Hepatocyte (in vitro differentiated cells): Measurements from ENCODE around the gene SHROOM3. TPM values are rescaled to one million over a fixed set of nuclear protein-coding genes. Genes with fewer than 3 reads are reported as not detected.
A peak's percentile ranks its signal among the peaks of the same experiment; 100 is the strongest.

Experiments
- DNase-seq: peaks from one replicate; pipeline ENCODE4 v3.0.0-alpha.2; 2016; ENCODE audit warnings: low spot score
- H2AFZ ChIP-seq: fragments of 200-600 bp; sonication (generic); 2 replicates; pipeline ENCODE4 v1.6.0; 2016; ENCODE audit warnings: antibody characterized with exemption, mild to moderate bottlenecking
- H3K27ac ChIP-seq: fragments of 200-600 bp; sonication (generic); 2 replicates; pipeline ENCODE4 v1.5.1; 2016; ENCODE audit warnings: mild to moderate bottlenecking
- H3K27me3 ChIP-seq: fragments of 200-600 bp; sonication (generic); 2 replicates; pipeline ENCODE4 v1.6.1; 2016
- H3K36me3 ChIP-seq: fragments of 200-600 bp; sonication (generic); replicated peaks from 2 replicates; pipeline ENCODE4 v1.5.1; 2016; ENCODE audit warnings: low read depth; ENCODE audit not compliant: insufficient read depth
- H3K4me1 ChIP-seq: fragments of 200-600 bp; sonication (generic); 2 replicates; pipeline ENCODE4 v1.5.1; 2016; ENCODE audit warnings: mild to moderate bottlenecking, moderate library complexity; ENCODE audit not compliant: insufficient read depth
- H3K4me2 ChIP-seq: fragments of 200-600 bp; sonication (generic); 2 replicates; pipeline ENCODE4 v1.6.0; 2016
- H3K4me3 ChIP-seq: fragments of 200-600 bp; sonication (generic); 2 replicates; pipeline ENCODE4 v1.5.1; 2016; ENCODE audit warnings: mild to moderate bottlenecking
- H3K79me2 ChIP-seq: fragments of 200-600 bp; sonication (generic); 2 replicates; pipeline ENCODE4 v1.6.0; 2017; ENCODE audit warnings: mild to moderate bottlenecking
- H3K9me2 ChIP-seq: fragments of 200-600 bp; sonication (generic); replicated peaks from 2 replicates; pipeline ENCODE4 v1.6.0; 2017; ENCODE audit warnings: mild to moderate bottlenecking; ENCODE audit not compliant: insufficient read depth
- H3K9me3 ChIP-seq: fragments of 200-600 bp; sonication (generic); 2 replicates; pipeline ENCODE4 v1.5.1; 2016; ENCODE audit warnings: low read depth, mild to moderate bottlenecking
- H4K20me1 ChIP-seq: fragments of 200-600 bp; sonication (generic); 2 replicates; pipeline ENCODE4 v1.6.0; 2016; ENCODE audit warnings: mild to moderate bottlenecking; ENCODE audit not compliant: insufficient read depth, poor library complexity, severe bottlenecking
- CTCF ChIP-seq: fragments of 200-600 bp; sonication (generic); IDR thresholded peaks from 2 replicates; pipeline ENCODE4 v1.5.1; 2016; ENCODE audit warnings: antibody characterized with exemption, mild to moderate bottlenecking; ENCODE audit not compliant: poor library complexity
- EZH2 ChIP-seq: fragments of 200-600 bp; sonication (generic); IDR thresholded peaks from 2 replicates; pipeline ENCODE4 v1.6.1; 2016; ENCODE audit warnings: antibody characterized with exemption, mild to moderate bottlenecking, borderline replicate concordance
- EZH2phosphoT487 ChIP-seq: fragments of 200-600 bp; sonication (generic); IDR thresholded peaks from one replicate; pipeline ENCODE4 v1.6.1; 2018; ENCODE audit warnings: antibody characterized with exemption, mild to moderate bottlenecking, low read depth, moderate library complexity; ENCODE audit not compliant: unreplicated experiment, severe bottlenecking
- WGBS: methylation state at CpG from one replicate; pipeline ENCODE4 v1.1.6; 2016; ENCODE audit warnings: low lambda C conversion rate; ENCODE audit errors: missing lambda C conversion rate; 5-methylcytosine and 5-hydroxymethylcytosine counted together
- polyA plus RNA-seq: library from polyadenylated mRNA; unstranded; fragments of >200 nt; fragmentation: Nextera tagmentation; extraction: Ambion mirVana; gene quantifications from 2 replicates; pipeline ENCODE4 v1.2.1, GENCODE V29; 2016
- total RNA-seq: library from RNA; depleted of rRNA; stranded (reverse); fragments of >200 nt; gene quantifications from 2 replicates; pipeline ENCODE4 v1.2.3, GENCODE V29; 2014

SHROOM3 gene
- total and polyA plus RNA-seq, 2 experiments from 2014 or later = 35.0 to 63.1 TPM

GRCh38 chr4:76680952-76681351, 245.9 kb downstream of the SHROOM3 start:
- no peak for DNase-seq
- H3K27ac ChIP-seq = no peak overlapping the region
- no peaks in the 10 kb centered on the region for H3K9me3 ChIP-seq
- no peaks in the 10 kb centered on the region for H3K9me2 ChIP-seq
- TF ChIP-seq CTCF = no peak
- TF ChIP-seq EZH2 = no peak
- no peak for TF ChIP-seq EZH2phosphoT487
- H3K27me3 ChIP-seq = no peaks in the 10 kb centered on the region
- H3K79me2 ChIP-seq = peaks cover 31% of the 10 kb centered on the region
- no peaks in the 10 kb centered on the region for H4K20me1 ChIP-seq
- no peak overlapping the region for H3K4me2 ChIP-seq
- H3K36me3 ChIP-seq = no peaks in the 10 kb centered on the region
- H2AFZ ChIP-seq = no peak overlapping the region
- H3K4me3 ChIP-seq = no peak overlapping the region
- peaks cover 19% of the 10 kb centered on the region for H3K4me1 ChIP-seq

GRCh38 chr4:76681996-76682395, 247.0 kb downstream of the SHROOM3 start:
- Histone ChIP-seq H3K4me3 (no peak overlapping the region), H3K4me2 (no peak overlapping the region), H3K27me3 (no peaks in the 10 kb centered on the region), H3K27ac (peak overlapping the region; percentile 58), H2AFZ (no peak overlapping the region), H3K36me3 (no peaks in the 10 kb centered on the region), H3K79me2 (peaks cover 37% of the 10 kb centered on the region), H4K20me1 (no peaks in the 10 kb centered on the region), H3K9me2 (no peaks in the 10 kb centered on the region), H3K4me1 (peaks cover 17% of the 10 kb centered on the region), H3K9me3 (no peaks in the 10 kb centered on the region)
- DNase-seq = no peak
- 68% methylated on average over 1 of the region's 1 CpG for WGBS
- no peak for TF ChIP-seq EZH2phosphoT487
- TF ChIP-seq EZH2 = no peak
- no peak for TF ChIP-seq CTCF

- Histone ChIP-seq H3K27ac (peak overlapping the region; percentile 63), H2AFZ (no peak overlapping the region), H3K9me3 (no peaks in the 10 kb centered on the region), H3K79me2 (peaks cover 37% of the 10 kb centered on the region), H3K4me3 (no peak overlapping the region), H3K9me2 (no peaks in the 10 kb centered on the region), H3K27me3 (no peaks in the 10 kb centered on the region), H4K20me1 (no peaks in the 10 kb centered on the region), H3K4me2 (peak overlapping the region; percentile 23), H3K36me3 (no peaks in the 10 kb centered on the region), H3K4me1 (peaks cover 10% of the 10 kb centered on the region)
- WGBS = 68% methylated on average over 3 of the region's 3 CpGs
- DNase-seq = no peak
- no peak for TF ChIP-seq CTCF
- TF ChIP-seq EZH2 = no peak
- TF ChIP-seq EZH2phosphoT487 = no peak
Observed at GRCh38 chr4:76683144-76683543, 248.1 kb downstream of the SHROOM3 start.

GRCh38 chr4:76687746-76688448, 252.9 kb downstream of the SHROOM3 start:
- H2AFZ ChIP-seq = no peak overlapping the region
- TF ChIP-seq EZH2 (no peak), EZH2phosphoT487 (no peak), CTCF (no peak)
- peaks cover 28% of the 10 kb centered on the region for H3K4me1 ChIP-seq
- DNase-seq = no peak
- H3K4me2 ChIP-seq = peak overlapping the region; percentile 91
- no peaks in the 10 kb centered on the region for H4K20me1 ChIP-seq
- H3K9me3 ChIP-seq = no peaks in the 10 kb centered on the region
- WGBS = 35% methylated on average over 5 of the region's 5 CpGs
- H3K9me2 ChIP-seq = no peaks in the 10 kb centered on the region
- H3K79me2 ChIP-seq = peaks cover 60% of the 10 kb centered on the region
- no peak overlapping the region for H3K4me3 ChIP-seq
- no peaks in the 10 kb centered on the region for H3K36me3 ChIP-seq
- H3K27ac ChIP-seq = peak overlapping the region; percentile 90
- no peaks in the 10 kb centered on the region for H3K27me3 ChIP-seq
